ENCODE results near the gene TGM3. TPM values are rescaled to one million over a fixed set of nuclear protein-coding genes. Genes with fewer than 3 reads are reported as not detected.

Gene TGM3
- total RNA-seq, 1 donor from 2014 or later, result not detected

DNA sequence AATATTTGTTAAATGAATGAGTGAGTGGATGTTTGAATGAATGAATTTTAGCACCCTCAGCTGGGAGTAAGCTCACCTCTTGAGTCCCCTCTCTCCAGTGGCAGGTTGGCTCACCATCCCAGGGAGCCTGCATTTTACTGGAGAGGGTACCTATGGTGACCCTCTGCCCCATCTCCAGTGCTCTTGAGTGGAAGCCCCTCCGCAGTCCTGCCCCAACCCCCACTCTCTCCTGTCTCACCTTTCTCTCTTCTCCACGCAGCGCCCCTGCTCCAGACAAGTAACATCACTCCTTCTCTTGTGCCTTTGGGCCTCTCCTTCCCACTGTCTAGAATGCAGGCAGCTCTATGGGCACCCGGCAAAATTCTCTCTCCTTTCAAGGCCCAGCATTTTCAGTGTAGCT is 11.3 kb downstream of the TGM3 start:
- DNase-seq (ENCODE audit: low spot score), result no peak

DNA sequence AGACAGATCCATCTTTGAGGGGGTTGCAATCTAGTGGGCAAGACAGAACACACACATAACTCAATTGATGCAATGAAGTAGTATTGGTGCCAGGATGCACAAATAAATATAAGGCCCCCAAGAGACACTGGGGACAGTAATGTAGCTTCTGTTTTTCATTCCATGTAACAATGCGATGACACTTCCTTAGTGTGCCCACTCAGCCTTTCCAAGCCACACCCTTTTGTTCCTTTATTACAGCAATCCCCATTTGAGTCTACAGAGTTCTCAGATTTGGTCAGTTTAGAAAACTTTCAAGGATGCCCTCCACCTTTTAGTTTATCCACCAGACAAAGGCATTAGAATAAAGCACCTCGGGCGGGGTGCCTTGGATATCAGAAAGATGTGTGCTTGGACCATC is 15.5 kb downstream of the TGM3 start:
- DNase-seq (ENCODE audit: low spot score), result no peak

DNA sequence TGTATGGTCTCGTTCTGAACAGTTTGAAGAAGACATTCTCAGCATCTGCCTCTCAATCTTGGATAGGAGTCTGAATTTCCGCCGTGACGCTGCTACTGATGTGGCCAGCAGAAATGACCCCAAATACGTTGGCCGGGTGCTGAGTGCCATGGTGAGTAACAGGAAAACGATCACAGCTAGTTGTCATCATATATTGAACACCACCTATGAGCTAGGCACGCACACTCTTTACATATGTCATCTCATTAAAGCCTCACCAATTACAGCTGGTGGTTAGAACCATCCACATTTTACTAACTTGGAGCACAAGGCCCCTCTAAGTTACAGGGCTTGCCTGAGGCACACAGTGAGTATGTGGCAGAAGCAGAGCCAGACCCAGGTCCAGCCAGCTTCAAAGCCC is 17.1 kb downstream of the TGM3 start:
- no peak for DNase-seq (ENCODE audit: low spot score)

DNA sequence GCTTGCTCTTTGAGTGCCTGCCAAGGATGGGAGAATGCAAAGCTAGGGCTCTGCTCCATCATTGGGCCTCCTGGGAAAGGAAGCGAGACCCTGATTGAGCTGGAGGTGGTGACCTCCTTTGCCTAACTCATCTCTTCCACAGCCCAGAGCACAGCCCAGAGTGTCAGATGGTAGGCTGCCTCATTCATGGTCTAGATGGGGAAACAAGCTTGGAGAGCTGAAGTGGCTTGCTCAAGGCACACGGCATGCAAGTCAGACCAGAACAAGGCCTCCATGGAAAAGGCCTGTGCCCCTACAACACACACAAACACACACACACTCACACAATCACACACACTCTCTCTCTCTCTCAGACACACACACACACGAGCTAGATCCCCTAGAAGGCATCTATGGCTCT is 17.5 kb downstream of the TGM3 start:
- no peak for DNase-seq (ENCODE audit: low spot score)

DNA sequence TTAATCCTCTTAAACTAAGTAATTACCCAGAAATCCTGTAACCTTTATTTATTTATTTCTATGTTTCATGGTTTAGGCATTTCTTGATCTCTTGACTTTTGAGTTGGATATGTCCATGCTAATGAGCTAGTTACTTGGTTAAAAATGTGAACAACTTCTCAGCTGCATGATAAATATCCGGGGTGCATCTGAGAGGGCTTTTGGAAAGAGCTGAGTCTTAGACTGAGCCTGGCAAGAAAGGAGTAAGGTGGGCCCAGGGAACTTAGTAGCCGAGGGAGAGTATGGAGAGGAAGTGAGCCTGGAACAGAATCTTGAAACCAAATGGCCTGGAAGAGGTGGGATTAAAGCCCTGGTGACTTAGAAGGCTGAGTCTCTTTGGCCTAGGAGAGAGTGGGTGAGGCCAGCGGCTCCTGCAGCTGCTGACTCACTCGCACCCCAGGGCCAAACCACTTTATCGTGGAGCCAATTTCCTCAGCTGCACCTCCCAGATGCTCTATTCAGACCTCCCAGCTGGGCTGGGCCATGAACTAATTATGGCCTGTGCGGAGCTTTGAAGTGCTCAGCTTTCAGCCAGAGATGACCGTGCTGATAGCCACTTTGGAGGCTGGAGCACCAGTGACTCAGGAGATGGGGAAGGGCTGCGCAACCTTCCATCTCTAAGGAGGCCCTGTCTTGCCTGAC is 19.1 kb downstream of the TGM3 start:
- DNase-seq (ENCODE audit: low spot score), result no peak

DNA sequence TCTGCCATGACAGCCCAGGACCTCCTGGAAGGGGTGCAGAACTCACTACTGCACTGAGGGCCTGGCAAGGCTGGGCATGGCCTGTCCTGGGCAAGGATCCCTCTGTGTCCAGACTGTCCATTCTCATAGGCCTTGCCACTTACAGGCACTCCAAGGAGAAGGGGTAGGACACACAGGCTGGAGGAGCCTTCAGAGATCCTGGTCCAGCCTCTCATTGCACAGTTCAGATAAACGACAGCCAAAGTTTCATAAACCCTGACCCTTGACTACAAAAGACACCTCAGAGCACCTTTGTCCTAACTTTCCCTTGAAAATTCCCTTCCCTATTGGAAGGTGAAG is 19.6 kb downstream of the TGM3 start:
- no peak for DNase-seq (ENCODE audit: low spot score)

DNA sequence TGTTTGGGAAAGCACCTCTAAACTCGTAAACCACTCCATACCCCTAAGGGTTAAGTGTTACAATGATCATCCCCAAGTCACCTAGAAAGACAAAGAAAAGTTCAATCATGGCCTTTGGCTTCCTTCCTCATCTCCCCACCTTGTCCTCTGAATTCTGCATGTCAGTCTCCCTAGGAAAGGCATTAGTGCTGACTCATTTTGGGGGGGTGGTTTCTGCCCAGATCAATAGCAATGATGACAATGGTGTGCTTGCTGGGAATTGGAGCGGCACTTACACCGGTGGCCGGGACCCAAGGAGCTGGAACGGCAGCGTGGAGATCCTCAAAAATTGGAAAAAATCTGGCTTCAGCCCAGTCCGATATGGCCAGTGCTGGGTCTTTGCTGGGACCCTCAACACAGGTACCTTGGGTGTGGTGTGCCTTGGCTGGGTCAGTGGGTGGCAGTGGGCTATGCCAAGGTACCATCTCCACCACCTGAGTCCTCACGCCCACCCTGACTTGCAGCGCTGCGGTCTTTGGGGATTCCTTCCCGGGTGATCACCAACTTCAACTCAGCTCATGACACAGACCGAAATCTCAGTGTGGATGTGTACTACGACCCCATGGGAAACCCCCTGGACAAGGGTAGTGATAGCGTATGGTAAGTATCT is 21.2 kb downstream of the TGM3 start:
- no peak for DNase-seq (ENCODE audit: low spot score)

- no peak for DNase-seq (ENCODE audit: low spot score)
Observed at GRCh38 chr20:2320813-2321658, 25.2 kb downstream of the TGM3 start.

DNA sequence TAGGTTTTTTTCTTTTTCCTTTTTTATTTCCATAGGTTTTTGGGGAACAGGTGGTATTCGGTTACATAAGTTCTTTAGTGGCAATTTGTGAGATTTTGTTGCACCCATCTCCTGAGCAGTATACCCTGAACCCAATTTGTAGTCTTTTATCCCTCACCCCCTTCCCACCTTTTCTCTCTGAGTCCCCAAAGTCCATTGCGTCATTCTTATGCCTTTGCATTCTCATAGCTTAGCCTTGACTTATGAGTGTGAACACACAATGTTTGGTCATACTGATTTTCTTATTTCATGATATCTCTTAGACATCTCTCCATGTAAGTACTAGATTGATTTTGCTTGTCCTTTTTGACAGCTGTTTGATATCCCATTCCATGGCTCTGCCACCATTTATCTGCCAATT is 27.2 kb downstream of the TGM3 start:
- no peak for DNase-seq (ENCODE audit: low spot score)

DNA sequence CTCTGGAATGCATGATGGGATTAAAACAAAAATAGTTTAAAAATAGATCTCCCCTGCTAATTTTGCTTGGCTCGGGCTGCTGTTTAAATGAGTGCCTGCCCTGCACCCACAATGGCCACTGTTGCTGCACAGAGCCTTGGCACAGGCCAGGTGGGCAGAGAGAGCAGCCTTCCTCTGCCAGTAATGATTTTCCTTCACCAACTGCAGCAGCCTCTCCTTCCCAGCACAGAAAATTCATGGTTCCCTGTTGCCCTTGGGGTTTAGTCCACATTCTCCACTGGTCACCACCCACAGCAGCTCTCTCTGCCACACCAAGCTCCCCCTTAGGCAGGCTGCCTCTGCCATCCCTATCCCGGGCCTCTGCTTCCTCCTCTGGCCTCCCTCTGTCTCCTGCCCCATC is 30.2 kb downstream of the TGM3 start:
- DNase-seq (ENCODE audit: low spot score), result no peak

DNA sequence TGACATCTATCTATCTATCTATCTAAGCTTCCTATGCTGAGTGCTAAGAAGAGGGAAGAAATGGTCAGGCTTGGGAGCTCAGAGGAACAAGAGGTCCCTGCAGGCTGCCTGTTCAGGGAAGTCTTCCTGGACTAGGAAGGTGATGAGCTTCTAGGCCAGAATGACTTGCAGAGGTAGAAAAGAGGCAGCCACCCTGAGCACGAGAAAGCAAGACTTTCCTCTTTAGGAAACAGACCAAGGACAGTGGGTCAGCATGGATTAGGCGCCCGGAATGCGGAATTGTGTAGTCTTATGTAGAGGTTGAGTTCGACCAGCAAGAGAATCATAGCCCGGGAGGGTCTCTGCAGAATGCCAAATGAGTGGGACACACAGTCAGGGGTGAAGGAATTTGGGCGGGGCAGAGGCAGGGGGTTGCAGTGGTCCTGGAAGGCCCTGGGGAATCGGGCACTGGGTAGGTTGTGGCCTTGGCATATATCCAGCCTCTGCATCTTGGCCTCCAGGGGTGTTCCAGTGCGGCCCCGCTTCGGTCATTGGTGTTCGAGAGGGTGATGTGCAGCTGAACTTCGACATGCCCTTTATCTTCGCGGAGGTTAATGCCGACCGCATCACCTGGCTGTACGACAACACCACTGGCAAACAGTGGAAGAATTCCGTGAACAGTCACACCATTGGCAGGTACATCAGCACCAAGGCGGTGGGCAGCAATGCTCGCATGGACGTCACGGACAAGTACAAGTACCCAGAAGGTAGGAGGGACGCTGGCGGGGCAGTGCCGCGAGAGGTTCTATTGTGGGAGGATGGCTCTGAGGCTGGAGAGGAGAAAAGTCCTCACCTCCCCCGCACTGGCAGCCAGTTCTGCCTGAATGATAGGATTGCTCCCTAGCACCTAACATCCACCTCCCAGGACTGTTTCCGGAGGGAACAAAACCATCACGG is 32.1 kb downstream of the TGM3 start:
- no peak for DNase-seq (ENCODE audit: low spot score)

DNA sequence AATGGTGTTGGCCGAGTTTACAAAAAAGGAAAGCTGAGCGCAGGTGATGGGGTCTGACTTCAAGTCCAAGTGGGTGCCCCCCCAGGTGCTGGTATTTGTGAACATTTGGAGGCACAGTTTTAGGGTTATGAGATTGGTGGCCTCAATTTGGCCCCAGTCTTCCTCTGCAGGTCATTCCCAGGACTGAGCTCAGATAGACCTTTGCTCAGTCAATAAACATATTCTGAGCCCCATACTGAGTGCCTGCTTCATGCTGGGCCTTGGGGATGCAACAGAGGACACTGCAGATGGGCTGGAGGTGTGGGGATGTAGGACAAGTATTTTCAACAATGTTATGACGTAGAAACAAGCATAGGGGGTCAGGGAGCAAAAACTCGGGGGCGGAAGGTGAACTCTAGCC is 33.5 kb downstream of the TGM3 start:
- no peak for DNase-seq (ENCODE audit: low spot score)

DNA sequence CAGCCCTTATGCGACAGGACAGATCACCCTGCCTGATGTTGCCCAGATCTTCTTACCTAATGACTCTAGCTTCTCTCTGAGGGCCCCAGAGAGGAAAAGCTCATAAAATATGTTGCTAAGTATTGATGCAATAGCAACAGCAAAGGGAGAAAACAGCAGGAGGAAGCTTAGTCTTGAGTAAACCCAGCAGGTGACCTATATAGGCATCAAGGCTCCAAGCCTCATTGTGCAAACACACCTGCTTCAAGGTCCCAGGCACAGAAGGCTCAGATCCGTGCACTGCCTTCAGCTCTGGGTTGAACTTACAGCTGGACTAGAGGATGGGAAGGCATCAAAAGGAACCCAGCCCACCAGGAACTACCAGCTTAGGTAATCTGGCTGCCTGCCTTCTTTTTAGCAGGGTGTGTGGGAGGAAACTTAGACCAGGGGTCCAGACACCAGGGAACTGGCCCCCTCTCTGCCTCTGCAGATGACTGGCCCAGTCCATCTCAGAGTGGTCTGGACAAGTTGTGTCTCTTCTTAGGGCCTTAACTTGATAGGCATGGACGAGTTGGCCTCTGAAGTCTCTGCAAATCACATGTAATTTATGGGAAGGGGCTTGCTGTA is 34.4 kb downstream of the TGM3 start:
- DNase-seq (ENCODE audit: low spot score), result no peak

DNA sequence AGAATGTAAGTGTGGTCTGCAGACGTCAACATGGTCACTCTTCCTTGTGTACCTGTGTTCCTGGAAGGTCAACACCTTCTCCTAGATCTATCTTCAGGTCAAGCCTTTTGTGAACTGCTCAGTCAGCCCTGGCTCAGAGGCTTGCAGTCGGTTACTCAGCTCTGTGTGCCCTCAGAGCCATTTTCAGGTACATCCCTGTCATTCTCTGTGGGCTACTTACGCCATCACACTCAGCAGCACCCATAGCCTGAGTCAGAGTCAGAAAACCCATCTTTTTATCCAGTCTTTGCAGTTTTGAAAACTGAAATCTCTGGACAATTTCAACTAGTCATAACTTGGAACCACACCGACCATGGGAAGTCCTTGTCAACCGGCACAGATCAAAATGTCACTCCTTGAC is 35.3 kb downstream of the TGM3 start:
- DNase-seq (ENCODE audit: low spot score), result no peak

DNA sequence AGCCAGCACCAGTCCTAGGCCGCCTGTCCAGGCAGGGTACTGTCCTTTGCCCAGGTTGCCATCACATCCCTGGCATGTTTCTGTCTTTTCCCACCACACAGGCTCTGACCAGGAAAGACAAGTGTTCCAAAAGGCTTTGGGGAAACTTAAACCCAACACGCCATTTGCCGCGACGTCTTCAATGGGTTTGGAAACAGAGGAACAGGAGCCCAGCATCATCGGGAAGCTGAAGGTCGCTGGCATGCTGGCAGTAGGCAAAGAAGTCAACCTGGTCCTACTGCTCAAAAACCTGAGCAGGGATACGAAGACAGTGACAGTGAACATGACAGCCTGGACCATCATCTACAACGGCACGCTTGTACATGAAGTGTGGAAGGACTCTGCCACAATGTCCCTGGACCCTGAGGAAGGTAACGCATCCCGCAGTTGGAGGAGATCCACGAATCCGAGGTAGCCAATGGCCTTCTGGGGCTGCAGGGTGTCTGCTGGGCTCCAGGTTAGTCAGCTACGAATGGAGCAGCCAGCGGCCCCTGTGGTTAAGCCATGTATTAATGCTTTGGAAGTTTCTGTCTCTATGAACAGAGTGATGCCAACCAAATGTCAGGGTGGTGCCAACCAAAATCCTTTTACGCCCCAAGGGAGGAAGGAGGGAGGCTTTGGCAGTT is 36.2 kb downstream of the TGM3 start:
- no peak for DNase-seq (ENCODE audit: low spot score)

GRCh38 chr20:2332711-2333110 is 36.9 kb downstream of the TGM3 start:
- DNase-seq (ENCODE audit: low spot score), result no peak

DNA sequence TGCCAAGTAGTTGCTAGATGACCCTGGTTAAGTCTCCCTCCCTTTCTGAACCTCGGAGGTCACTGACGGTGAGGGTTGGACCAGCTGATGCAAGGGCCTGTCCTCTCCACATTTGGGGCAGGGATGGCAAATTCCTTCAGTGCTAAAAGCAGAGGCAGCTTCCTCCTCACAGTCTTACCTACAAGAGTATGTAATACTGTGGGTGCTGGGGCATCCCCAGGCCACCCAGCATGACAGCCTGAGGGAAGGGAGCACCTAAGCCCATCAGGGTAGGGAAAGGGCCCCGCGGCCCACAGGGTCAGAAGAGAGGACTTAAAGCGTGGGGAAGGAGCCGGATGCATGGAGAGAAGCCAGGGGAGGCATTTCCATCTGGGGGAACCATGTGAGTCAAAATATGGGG is 38.0 kb downstream of the TGM3 start:
- no peak for DNase-seq (ENCODE audit: low spot score)

- no peak for DNase-seq (ENCODE audit: low spot score)
Observed at GRCh38 chr20:2335096-2335870, 39.5 kb downstream of the TGM3 start.

GRCh38 chr20:2336471-2336870 is 40.7 kb downstream of the TGM3 start:
- DNase-seq (ENCODE audit: low spot score), result no peak

- DNase-seq (ENCODE audit: low spot score), result no peak
Observed at GRCh38 chr20:2337142-2337541, 41.3 kb downstream of the TGM3 start.

All from umbilical cord (tissue), 2 donors.